Measurements from ENCODE around the gene SETBP1. TPM values are rescaled to one million over a fixed set of nuclear protein-coding genes. Genes with fewer than 3 reads are reported as not detected.

SETBP1 gene
- total and polyA plus RNA-seq, 2 of the 8 experiments (the other 6 are each of a cell fraction or from before 2014, with no cell fraction given): 2.0 to 6.5 TPM

GRCh38 chr18:44893966-44894365, 213.3 kb downstream of the SETBP1 start (continued):
- TF ChIP-seq ASH2L (IDR thresholded peaks at IDR 0.05; ENCODE audit: low read length): no peak
- TF ChIP-seq RNF2 (IDR thresholded peaks at IDR 0.05; ENCODE audit: borderline replicate concordance, low read depth, low read length, missing control alignments, poor library complexity, severe bottlenecking): no peak

All from H1 (cell line).